AML-193 (cell line): Measurements from ENCODE around the gene FGF21.

Experiments used
- DNase-seq, 2 experiments: peaks; one replicate each; lab custom pipeline; 2025; lab: John Stamatoyannopoulos, UW

Gene FGF21

DNA sequence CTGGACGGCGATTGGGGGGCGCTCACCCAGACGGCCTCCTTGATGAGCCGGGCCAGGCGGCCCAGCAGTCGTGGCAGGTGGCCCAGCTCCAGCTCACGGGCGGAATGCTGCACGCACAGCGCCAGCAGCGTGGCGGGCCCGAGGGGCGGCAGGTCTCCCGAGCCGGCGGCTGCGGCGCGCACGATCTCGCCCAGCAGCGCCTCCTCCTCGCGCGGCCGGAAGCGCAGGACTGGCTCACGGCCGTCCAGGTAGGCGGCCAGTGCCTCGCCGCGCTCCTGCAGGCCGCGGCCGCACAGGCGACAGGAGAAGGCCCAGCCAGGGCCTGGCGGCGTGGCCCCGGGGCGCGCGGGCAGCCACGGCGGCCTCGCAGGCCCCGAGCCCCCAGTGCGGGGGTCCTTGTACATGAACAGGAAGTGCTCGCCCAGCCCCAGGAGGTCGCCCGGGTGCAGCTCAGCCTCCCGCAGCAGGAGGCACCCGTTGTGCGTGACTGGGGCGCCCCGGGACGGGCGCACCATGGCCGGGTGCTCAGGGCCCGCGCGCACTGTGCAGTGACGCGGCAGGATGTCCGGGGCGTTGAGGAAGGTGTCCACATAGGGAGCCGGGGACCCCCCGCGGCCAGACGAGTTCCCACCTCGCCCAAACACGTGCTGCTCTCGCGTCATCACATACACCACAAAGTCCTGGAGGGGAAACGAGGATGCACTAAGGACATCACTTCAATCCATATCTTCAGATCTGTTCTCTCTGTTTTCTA, 26.2 kb upstream of the FGF21 start:
- DNase-seq = no peak

DNA sequence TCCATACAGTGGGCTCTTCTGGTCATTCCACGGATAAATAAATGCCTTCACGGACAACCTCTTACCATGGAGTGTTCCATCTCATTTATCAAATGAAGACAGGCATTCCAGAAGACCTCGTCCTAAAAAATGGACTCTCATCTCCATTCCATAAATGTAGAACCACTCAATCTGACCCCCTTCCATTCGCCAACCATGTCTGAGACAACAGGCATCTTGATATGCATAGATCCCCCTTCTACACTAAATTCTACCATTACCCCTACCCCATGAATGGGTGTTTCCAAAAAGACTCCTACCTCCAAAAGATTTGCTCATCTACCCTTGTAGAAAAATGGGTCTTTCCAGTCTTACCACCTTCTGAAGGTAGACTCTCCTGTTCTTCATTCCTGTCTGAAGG, 23.9 kb upstream of the FGF21 start:
- no peak for DNase-seq

DNA sequence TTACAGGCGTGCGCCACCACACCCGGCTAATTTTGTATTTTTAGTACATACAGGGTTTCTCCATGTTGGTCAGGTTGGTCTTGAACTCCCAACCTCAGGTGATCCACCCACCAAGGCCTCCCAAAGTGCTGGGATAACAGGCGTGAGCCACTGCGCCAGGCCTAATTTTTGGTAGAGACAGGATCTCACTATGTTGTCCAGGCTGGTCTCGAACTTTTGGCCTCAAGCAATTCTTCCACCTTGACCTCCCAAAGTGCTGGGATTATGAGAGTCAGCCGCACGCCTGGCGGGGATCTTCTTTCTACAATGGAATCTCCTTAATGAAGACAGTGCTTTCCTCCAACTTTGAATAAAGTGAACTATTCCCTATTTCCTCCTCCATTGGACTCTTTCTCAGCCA, 20.7 kb upstream of the FGF21 start:
- DNase-seq = no peak

DNA sequence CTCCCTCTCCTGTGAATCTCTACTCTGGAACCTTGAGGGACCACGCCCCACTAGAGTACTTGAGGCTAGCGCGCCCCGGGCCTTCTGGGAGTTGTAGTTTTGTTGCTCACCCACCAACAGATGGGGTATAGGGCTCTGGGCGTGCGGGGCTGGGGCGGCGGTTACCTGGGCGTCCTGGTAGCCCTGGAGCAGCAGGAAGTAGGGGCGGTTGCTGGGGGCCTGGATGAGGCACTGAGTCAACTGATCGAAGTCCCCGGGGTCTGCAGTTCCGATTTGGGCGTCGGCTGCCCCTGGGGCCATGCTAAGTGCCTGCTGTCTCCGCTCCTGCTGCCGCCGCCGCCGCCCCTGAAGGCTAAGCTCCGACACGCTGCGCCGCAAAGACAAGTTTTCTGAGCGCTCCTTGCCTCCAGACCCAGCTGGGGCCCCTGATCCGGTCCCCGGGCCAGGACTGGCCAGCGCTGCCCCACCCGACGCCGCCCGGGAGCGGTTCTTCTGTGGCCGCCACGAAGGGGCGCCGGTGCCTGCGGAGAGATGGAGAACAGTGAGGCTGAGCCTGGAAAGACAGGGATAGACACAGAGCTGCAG, 20.2 kb upstream of the FGF21 start:
- DNase-seq = no peak

DNA sequence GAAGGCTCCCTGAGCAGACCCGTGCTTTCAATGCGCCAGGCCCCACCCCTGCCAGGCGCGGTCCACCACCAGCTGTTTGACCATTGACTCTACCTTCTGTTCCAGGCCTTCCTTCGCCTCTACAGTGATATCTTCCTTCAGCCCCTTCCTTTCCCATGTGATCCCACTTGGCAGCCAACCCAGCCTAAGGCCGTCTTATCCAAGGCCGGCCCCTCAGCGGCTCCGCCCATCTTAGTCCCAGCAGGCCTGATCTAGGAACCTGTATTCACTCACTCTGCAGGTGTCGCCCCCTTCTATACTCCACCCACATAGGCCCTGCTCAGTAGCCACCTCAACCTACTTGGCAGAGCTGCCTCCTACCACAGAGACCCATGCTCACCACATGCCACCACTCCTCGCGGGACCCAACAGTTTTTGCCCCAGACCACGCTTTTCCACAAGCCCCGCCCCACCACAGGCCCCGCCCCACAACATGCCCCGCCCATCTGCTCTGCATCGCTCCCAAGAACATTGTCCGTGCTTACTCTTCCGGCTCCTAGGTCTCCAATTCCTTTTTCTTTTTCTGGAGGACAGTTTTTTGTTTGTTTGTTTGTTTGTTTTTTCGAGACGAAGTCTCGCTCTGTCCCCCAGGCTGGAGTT, 17.8 kb upstream of the FGF21 start:
- no peak for DNase-seq

DNA sequence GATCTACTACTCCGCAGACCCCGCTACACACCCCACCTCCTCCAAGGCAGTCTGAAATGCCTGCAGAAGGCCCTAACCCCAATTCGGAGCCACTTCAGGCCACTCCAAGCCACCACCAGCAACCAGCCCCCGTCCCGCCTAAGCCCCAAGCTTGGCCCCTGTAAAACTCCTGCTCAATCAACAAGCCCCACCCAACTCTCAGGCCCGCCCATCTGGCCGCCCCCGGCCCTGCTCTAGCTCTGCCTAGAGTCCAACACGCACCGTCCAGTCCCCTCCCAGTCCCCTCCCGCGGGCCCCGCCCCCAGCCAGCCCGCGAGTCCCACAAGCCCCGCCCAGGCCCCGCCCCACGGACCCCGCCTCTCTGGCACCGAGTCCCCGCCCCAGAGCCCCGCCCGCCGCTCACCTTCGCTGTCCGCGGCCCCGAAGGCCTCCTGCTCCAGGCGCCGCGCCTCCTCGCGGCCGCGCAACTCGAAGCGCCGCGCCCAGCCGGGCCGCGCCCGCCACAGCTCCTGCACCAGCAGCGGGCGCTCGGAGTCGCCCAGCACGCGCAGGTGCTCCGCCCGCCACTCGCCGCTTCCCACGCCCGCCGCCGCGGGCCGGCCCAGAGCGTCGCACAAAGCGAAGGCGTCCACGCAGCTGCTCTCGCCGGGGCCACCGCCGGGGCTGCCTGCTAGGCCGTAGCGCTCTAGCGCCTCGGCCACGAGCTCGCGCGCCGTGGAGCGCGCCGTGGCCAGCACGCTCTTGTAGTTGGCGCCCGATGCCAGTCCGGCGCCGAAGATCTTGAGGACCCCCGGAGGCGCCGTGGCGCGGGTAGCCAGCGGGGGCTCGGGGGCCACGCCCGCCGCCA, 16.5 kb upstream of the FGF21 start:
- DNase-seq = peak; percentile 46 to 53

DNA sequence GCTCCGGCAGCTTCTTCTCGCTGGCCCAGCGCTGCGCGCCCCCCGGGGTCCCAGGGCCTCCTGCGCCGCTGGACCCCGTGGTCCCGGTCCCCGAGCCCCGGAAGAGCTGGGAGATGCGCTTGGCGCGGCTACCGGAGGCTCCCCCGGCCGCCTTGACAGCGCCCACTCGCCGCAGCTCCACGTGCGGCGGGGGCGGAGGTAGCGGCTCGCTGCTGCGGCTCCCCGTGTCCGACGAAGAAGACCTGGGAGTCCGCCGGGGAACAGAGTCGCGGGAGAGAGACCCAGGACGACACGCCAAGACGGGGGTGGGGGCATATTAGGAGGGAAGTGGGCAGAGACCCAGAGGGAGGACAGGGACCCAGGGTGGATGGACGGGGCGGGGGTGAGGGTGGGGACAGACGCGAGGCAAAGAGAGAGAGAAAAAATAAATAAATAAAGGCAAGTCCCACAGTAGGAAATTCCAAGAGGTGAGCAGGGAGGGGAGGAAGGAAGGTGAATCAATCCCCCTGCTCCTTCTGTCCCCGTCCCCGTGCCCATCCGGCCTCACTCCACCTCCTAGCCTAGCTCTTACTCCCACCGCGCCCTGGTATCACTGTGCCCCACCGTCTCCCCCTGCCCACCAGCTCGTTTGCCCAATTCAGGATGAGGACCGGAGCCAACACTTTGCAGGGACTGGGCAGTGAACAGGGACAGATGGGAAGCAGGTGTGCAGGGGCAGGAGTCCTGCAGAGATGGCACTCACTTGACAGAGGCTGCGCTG, 15.7 kb upstream of the FGF21 start:
- DNase-seq = no peak

DNA sequence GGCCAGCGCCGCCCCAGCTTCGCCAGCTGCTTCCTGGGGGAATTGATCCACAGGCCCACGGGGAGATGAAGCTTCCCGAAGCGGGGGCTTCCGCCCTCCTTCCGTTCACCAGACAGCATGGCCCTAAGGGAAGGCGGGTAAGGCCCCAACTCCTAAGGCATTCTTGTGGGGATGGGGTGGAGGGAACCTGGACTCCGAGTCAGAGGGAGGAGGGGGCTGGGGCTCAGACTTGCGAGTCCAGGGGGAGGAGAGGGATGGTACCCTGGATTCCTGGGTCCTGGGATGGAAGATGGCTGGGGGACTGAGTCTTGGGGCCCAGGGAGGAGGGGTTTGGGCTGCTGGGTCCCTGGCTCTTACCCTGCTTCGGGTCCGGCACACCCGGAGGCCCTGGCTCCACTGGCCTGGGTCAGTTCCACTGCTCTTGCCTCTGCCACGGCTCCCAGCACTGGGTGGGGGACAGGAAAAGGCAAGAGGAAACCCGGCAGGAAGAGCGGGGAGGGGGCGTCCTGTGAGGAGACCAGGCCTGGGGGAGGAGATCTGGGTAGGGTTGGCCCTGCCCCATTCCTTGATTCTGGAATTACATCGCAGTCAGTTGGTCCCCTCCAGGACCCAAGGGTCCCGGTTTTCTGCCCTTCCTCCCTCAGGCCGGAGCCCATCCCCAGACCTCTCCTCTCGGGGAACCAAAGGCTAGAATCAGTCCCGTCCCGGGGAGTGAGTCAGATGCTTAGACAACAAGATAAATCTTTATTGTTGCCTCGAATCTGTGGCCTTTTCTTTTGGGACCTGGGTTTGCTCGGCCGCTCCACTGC, 15.0 kb upstream of the FGF21 start, which contains the start of gene RASIP1:
TSS of gene RASIP1 (minus strand) at position 447 of the 809 bp plus-strand sequence. CDS start at position 119, 328 bp downstream.
- no peak for DNase-seq

DNA sequence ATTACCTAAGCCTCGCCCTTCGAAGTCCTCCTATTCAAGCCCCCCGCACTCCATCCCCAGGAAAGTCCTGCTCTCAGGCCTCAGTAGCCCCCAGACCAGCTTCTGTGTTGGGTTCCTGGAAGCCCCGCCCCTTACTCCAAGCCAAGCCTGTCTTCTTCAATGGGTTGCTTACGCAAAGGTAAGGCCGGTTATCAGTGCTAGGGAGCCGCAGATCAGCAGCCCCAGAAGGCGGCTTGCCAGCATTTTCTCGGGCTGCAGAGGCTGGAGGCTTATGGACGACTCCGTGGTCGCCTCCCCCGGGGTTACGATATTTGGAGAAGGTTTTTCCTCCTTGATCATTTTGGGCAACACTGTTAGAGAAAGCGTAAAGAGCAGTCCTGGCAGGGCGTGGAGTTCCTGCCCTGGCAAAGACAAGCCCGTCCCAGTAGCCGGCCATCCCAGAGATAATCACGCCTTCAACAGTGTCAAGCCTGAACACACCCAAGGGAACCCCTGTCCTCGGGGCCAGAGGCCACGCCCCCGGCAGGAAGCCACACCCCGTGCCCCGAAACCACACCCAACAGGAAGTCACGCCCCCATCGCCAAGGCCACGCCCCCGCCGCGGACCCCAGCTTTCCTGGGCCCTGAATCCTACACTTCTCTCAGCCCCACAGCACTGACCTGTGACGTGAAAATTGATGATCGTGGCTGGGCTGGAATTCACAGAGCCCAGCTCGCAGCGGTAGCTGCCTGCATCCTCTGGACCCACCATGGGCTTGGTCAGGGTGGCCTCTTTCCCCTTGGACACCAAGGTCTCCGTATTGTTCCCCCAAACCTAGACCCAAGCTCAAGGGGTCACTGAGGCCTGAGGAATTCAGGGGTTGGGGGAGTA, 14.0 kb upstream of the FGF21 start:
- no peak for DNase-seq

DNA sequence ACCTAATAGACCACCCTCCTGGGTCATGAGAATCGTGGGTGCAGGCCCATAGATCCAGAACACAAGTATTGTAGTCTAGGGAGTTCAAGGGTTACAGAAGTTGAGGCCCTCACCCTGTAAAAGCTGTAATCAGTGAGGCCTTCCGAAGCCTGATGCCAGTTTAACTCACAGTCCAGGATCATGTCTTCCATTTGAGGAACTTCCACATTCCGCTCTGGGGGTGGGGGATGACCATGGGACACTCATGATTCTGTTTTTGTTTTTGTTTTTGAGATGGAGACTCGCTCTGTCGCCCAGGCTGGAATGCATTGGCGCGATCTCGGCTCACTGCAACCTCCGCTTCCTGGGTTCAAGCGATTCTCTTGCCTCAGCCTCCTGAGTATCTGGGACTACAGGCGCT, 13.2 kb upstream of the FGF21 start:
- DNase-seq = no peak

DNA sequence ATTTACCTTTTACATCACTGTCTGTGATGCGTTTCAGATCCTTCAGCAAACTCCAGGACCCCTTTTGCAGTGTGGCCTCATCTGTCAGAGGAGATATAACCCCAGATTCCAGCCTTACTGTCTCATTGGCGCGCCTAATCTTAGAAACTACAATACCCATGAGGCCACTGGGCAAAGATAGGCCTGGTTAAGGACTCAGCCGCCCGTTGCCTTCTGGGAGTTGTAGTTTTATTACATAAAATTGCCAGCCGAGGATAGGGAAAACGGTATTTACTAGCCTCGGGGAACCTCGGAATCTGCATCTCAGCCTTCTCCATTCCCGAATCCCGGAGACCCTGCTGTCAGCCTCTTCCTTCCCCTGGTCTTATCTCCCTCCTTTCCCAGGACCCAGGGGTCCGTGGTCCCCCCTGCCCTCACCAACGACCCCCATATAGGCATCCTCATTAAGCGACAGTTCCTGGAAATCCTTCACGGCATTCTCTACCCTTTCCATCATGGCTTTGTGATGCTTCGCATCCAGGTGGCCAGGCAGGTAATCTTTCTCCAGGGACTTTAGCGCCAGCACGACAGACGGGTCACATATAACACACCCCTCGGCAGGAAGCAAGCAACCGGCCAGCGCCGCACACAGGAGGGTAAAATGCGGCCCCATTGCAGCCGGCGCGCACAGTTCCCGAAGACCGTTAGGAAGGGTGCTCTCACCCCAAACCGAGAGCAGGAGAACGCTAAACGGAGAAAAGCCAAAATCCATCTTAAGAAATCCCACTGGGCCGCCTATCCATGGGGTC, 9.9 kb upstream of the FGF21 start:
- peak; percentile 6 to 17 for DNase-seq

DNA sequence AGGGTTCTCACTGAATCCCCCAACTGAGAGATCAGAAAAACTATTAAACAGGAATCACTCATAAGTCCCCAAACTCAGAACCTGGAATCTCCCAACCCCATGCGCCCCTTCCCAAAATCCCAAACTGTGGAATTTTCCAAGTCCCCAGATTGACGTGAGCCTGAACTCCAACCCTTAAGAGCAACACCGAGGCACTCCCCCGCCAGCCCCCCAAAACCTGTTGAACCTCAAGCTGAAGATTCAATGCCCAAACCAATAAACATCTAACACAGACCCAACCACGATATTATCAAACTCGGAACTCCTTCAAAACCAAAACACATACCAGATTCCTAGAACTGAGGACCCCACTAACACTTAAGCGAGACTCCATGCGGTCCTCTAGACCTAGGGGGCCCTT, 9.2 kb upstream of the FGF21 start:
- DNase-seq = no peak

DNA sequence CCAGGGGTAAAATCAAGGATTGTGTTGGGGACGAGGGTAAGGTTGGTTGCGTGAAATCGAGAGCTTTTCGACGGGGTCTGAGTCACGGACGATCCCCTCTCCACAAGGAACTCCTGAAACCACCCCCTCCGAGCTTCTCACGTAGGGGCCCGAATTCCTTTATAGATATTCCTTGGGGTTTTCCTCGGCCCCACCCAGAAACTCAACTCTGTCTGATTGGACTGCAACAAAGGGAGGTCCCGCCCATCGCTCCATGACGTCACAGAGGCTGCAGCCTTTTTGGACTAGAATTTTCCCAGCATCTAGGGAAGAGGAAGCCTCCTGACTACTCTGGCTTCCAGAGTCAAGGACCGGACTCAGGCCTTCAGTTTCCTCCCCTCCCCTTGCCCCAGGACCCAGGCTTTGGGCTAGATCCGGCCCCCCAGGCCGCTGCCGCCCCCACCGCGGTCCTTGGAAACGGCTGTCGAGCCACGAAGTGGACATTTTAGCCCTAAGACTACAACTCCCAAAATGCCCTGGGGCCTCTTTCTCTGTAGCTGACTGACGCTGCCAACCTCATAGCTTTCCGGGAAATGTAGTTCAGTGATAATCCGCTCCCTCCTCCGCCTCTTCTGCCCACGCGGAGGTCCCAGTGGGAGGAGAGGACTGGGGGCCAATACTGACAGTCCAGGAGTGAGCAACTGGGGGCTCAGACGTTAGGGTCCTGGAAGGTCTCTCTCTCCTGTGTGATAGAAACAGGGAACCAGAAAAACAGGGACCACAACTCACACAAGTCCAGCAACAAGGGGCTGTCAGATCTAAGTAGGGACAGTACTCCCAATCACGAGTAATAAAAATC, 8.4 kb upstream of the FGF21 start, which contains the start of gene IZUMO1:
TSS of gene IZUMO1 (minus strand) at position 172 of the 838 bp plus-strand sequence. CDS start 1,050 bp downstream, outside the sequence.
- no peak for DNase-seq

DNA sequence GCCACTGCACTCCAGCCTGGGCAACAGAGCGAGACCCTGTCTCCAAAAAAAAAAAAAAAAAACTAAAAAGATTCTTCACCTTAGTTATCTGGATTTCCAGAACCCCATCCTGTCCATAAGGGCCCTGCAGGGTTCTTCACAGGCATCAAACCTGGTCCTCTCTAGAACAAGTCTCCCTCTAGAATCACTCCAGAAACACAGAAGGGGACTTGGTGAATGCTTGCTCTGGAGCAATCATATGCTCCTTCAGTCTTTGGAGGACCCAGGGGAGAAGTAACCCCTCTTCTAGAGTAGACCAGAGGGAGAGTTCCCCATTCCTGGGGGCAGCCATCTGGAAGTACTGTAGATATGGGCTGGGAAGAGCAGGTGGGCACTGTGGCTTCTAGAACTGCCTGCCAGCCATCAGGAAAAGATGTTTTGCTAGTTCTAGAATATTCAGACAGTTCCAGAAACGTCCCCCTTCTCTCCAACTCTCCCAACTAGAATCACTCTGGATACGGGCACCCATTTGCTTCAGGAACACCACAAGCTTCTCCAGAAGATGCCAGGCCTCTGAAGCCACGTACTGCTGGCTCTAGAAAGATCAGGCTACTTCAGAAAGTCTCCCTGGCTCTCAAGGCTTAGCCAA, 5.6 kb upstream of the FGF21 start:
- DNase-seq = no peak

DNA sequence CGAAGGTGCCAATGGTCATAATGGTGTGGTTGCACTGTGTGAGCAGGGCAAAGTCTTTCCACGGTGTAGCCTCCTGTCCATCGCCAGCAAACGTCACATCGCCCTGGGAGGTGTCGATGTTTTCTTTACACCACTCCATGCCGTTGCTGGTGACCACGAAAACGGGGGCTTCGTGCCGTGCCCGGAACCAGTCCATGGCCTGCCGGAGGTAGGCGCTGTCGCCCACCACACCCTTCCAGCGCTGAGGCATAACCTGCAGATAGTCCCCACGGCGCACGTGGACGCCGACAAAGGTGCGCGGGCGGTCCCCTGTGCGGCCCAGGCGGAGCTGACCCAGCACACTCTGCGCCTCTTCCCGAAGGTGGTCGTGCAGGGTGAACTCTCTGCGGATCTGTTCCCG, 5.0 kb upstream of the FGF21 start:
- DNase-seq = no peak

DNA sequence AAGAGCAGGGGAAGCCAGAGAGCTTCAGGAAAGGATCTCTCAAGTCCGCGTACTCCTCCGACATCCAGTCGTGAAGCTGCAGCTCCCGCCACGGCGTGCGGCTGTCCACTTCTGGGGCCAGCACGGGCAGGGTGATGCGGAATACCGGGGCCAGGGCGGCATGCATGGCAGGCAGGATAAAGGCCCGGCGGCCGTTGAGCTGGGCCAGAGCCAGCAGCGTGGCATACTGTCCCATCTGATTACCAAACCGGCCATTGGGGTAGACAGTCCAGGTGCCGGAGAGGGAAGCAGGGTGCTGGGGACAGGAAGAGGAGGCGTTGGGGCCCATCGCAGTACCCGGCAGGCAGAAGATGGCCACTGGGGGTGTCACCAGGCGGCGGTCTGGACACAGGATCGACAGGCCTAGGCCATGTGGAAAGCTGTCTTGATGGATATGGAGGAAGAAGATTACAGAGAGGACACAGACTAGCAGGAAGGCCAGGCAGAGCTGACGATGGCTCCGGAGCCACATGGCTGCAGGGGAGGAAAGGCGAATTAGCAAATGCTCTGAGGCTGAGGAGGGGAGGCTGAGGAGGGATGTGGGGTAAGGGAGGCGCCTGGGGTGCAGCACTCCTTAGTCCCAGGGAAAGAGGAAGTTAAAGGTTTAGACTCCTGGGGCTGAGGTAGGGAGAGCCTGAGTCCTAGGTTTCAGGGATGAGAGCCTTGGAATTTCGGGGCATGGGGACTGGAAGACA, 4.4 kb upstream of the FGF21 start:
- peak in 1 of 2 experiments; percentile 1 for DNase-seq
